SU-DHL-6 (cell line): ENCODE results near the gene FTCD.

Source experiments
- EZH2phosphoT487 ChIP-seq: fragments of 200-600 bp; sonication (generic), shearing (Covaris generic); conservative IDR thresholded peaks from 2 replicates; pipeline ENCODE4 v1.6.1; 2018; ENCODE audit warnings: mild to moderate bottlenecking, antibody characterized with exemption, low read length, moderate library complexity, mixed read lengths
- TF ChIP-seq, protein P1 (sequence below): fragments of 200-600 bp; sonication (generic); IDR thresholded peaks from one replicate; pipeline ENCODE4 v1.5.1; 2017; ENCODE audit warnings: antibody characterized with exemption, mild to moderate bottlenecking, low read length, moderate library complexity; ENCODE audit not compliant: insufficient read depth, poor library complexity, severe bottlenecking

DNA sequence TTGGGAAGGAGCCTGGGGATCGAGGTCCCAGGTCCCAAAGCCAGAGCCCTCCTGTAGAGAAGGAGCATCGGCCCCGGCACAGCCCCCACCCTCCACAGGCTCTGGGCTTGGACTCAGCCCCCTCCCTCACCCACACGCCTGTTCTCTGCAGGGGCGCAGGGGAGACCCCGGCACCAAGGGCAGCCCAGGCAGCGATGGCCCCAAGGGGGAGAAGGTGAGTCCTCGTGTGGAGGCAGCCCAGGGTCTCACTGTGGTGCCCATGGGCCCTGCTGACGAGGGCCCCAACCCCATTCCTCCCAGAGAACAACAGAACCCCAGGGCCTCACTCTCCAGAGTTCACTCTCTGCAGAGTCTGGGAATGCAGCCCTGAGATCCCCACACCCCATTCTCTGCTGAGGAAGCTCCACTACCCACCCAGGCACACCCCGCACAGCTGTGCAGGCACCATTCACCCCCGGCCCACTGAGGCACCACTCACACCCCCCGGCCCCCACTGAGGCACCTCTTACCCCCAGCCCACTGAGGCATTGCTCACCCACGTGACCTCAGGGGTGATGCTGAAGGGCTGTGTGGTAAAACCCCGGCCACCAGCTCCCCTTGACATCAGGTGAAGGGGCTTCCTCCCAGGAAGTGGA, 35.6 kb downstream of the FTCD start:
- TF ChIP-seq, protein P1, sequence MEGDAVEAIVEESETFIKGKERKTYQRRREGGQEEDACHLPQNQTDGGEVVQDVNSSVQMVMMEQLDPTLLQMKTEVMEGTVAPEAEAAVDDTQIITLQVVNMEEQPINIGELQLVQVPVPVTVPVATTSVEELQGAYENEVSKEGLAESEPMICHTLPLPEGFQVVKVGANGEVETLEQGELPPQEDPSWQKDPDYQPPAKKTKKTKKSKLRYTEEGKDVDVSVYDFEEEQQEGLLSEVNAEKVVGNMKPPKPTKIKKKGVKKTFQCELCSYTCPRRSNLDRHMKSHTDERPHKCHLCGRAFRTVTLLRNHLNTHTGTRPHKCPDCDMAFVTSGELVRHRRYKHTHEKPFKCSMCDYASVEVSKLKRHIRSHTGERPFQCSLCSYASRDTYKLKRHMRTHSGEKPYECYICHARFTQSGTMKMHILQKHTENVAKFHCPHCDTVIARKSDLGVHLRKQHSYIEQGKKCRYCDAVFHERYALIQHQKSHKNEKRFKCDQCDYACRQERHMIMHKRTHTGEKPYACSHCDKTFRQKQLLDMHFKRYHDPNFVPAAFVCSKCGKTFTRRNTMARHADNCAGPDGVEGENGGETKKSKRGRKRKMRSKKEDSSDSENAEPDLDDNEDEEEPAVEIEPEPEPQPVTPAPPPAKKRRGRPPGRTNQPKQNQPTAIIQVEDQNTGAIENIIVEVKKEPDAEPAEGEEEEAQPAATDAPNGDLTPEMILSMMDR, result no peak
- no peak for TF ChIP-seq EZH2phosphoT487
